SU-DHL-6 (cell line): ENCODE data around the gene COG7.

Experiments
- CTCF ChIP-seq: fragments of 200-600 bp; sonication (generic); IDR thresholded peaks from one replicate; pipeline ENCODE4 v1.5.1; 2017; ENCODE audit warnings: antibody characterized with exemption, mild to moderate bottlenecking, low read length, moderate library complexity; ENCODE audit not compliant: insufficient read depth, poor library complexity, severe bottlenecking
- EZH2phosphoT487 ChIP-seq: fragments of 200-600 bp; sonication (generic), shearing (Covaris generic); conservative IDR thresholded peaks from 2 replicates; pipeline ENCODE4 v1.6.1; 2018; ENCODE audit warnings: mild to moderate bottlenecking, antibody characterized with exemption, low read length, moderate library complexity, mixed read lengths

GRCh38 chr16:23491490-23492391, 38.8 kb upstream of the COG7 start:
- no peak for TF ChIP-seq CTCF
- TF ChIP-seq EZH2phosphoT487: no peak
